IPS-18c (cell line): ENCODE measurements around the gene VANGL1.

Experiments used
- H3K4me3 ChIP-seq: 2 replicates; pipeline ENCODE4 v1.7.0; 2013; ENCODE audit warnings: low read depth, mild to moderate bottlenecking, low read length, moderate library complexity; ENCODE audit not compliant: insufficient read depth
- H3K9me3 ChIP-seq: one replicate; pipeline ENCODE4 v1.6.1; 2013; ENCODE audit warnings: mild to moderate bottlenecking, low read length, moderate library complexity; ENCODE audit not compliant: control insufficient read depth, insufficient read depth

VANGL1 gene

DNA sequence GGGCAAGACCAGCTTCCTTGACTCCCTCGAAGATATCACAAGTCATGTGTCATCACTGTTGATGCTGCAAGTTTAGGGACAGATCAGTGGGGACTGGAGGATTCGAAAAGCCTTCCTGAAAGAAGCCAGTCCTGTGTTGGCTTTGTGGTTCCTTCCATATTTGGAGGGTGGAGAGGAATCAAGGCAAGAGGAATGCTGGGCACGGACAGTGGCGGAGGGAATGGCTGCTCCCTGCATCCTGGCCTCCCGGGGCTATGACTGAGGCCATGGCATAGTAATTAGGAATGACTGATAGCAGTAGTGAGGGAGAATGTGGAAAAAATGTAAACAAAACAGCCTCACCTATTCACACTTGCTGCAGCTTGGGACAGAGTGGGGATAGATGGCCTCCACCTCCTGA, 36.4 kb downstream of the VANGL1 start:
- no peak overlapping the region for H3K4me3 ChIP-seq

DNA sequence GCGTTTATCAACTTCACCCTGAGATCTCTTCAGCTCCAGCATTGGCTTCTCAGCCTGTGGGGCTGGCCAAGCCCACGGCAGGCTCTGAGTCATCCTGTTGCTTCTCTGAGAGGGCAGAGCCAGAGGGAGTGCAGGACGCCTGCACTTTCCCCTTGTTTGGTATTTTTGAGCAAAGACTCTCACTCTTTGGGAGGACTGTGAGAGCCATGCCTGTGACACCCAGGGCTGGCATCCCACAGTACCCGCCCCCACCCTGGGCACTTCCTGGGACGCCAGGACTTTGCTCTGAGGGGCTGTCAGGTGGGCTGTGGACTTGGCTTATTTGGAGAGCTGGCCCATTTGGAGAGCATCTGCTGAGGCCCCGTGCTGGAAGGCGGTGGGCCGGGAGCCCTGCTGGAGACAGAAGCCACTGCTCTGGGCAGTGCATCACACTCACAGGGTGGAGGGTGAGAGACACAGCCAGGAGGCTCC, 37.4 kb downstream of the VANGL1 start:
- H3K4me3 ChIP-seq: no peak overlapping the region
- no peaks in the 10 kb centered on the region for H3K9me3 ChIP-seq

More for the DNA sequence above, 36.4 kb downstream of the VANGL1 start:
- H3K9me3 ChIP-seq: no peaks in the 10 kb centered on the region

GRCh38 chr1:115680730-115681111, 39.0 kb downstream of the VANGL1 start:
- no peak overlapping the region for H3K4me3 ChIP-seq
- no peaks in the 10 kb centered on the region for H3K9me3 ChIP-seq

DNA sequence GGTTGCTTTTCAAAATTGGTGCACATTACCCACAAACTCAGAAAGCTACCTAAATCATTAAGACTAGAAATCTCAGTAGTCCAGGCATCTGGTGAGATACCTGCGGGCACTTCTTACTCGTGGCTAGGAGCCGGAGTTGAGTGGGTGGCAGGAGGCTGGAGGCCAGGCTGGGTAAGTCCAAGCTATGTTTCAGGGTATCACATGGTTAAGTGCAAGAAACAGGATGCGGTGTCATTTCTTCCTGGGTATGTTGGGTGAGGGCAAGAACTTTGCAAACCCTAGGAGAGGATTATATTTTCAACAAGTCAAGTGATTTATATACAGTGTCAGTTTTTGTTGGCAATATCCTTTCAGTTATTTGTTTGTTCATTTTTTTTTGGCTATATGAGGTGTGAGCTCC, 41.0 kb downstream of the VANGL1 start:
- Histone ChIP-seq H3K4me3 (no peak overlapping the region), H3K9me3 (no peaks in the 10 kb centered on the region)

GRCh38 chr1:115685029-115685705, 43.4 kb downstream of the VANGL1 start:
- Histone ChIP-seq H3K4me3 (no peak overlapping the region), H3K9me3 (no peaks in the 10 kb centered on the region)

- Histone ChIP-seq H3K4me3 (no peak overlapping the region), H3K9me3 (no peaks in the 10 kb centered on the region)
Measured at GRCh38 chr1:115687744-115688143, 46.0 kb downstream of the VANGL1 start.

- Histone ChIP-seq H3K4me3 (no peak overlapping the region), H3K9me3 (no peaks in the 10 kb centered on the region)
Measured at GRCh38 chr1:115690972-115691371, 49.2 kb downstream of the VANGL1 start.

DNA sequence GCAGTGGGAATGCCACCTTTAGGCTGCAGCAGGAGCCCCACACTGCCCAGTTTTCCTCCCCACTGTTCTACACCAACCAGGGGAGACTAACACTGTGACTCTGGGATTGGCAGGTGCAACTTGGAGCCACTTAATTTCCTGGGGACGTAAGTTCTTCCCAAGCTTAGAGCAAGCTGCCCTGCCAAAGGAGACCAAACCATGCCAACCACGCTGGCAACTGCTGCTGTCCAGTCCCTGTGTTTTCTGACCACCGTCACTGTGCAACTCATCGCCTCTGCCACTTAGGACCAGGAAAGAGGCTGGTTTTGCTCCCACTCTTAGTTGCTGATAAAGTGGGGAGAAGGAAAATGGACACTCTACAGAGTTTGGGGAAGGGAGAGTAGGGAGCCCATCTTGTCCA, 50.5 kb downstream of the VANGL1 start:
- Histone ChIP-seq H3K4me3 (no peak overlapping the region), H3K9me3 (no peaks in the 10 kb centered on the region)

DNA sequence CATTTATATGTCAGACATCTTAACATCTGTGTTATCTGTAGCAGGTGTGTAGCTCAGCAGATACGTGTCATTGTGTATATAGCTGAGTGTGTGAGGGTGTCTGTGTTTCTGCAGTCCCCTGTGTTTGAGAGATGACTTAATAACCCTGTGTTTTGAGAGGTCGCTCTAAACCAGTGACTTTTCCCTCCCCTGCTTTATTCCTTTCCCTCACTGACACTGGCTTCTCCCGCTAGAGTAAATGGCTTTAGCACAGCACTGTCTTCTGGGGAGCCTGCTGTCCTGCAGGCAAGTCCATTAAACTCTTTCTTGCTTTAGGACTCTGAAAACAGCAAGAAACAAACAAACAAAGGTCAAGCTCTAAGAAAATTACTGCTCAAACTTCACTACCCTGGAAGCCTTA, 53.0 kb downstream of the VANGL1 start:
- H3K9me3 ChIP-seq: no peaks in the 10 kb centered on the region
- no peak overlapping the region for H3K4me3 ChIP-seq

DNA sequence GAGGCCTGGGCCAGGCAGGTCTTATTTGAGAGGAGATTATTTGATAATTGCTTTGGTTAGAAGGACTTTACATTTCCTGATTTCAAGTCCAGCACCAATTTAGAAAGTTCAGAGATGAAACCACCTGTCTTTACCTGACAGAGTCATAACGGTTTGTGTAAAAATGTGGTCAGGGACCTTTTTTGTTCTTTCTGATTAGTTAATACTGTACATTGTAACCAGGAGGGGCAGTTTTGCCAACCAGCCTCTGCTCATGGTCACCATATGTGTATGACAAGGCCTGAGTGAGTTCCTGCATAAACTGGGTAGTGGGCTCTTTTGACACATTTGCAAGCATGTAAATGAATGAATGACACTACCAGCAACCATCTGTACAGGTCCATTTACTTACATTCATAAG, 55.8 kb downstream of the VANGL1 start:
- Histone ChIP-seq H3K9me3 (no peaks in the 10 kb centered on the region), H3K4me3 (no peak overlapping the region)

DNA sequence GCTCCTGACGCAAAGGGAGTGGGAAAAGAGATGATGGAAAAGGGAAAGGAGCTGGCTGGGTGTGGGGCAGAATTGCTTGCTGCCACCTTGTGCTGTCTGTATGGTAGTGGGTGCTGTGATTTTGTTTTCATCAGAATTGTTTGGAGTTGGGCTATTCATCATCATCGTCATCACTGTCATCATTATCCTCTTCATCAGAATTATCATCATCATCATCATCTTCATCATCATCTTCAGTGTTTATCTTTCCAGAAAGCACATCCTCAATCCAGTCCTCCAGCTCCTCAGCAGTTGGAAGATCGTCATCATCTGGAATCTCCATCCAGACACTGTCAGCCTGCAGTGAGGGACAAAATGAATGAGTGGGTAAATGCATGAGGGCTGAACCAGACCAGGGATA, 59.3 kb downstream of the VANGL1 start:
- H3K4me3 ChIP-seq: no peak overlapping the region
- H3K9me3 ChIP-seq: no peaks in the 10 kb centered on the region

GRCh38 chr1:115702959-115703358, 61.2 kb downstream of the VANGL1 start:
- H3K9me3 ChIP-seq: no peaks in the 10 kb centered on the region
- no peak overlapping the region for H3K4me3 ChIP-seq

DNA sequence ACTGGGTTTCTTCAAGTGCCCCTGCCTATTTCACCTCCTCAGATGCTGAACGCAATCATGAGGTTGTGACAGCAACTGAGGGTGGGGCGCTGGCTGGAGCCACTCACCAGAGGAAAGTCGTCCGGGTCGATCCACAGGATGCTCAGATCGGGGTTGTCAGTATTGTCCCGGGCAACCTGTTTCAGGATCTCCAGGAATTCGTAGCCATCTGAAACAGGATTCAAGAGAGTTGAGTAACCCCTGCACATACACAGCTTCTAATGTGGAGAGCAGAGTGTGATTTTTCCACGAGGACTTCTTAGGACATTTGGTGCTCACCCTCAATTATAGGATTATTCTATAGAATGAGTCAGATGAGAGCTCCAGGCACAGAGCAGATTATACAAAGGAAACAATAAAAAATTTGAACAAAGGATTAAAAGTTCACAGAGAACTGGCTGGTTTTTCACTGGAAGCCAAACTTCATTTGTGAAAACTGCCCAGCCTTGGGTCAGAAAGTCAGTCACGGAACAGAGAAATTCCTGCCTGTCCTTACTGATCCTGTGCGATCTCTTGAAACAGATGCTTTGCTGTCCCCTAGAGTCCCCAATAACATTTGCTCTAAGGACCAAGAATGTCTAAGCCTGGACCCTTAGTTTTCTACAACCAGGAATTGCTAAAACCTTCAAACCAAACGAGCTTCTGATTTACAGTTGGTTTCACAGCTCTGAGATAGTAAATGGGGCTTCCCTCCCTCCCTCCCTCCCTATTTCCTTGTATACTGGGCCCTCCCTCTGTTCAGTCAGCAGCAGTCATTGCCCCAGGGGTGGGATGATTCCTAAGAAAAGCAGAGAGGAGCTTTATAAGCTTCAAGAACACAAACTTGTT, 63.5 kb downstream of the VANGL1 start:
- Histone ChIP-seq H3K9me3 (no peaks in the 10 kb centered on the region), H3K4me3 (no peak overlapping the region)

DNA sequence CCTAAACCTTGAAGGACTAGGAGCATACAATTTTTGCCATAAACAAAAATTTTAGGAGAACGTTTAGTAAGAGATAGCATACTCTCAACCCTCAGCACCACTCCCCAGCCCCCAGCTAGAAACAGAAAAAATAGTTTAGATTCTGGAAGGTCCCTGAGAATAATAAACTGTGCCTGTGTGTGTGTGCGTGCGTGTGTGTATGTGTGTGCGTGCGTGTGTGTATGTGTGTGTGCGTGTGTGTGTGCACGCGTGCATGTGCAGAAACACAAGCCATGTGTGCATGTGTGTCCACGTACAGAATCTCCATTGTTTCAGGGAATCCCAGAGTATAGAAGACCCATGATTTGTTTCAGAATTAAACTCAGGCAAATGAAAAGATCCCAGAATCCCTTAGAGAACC, 64.2 kb downstream of the VANGL1 start:
- H3K4me3 ChIP-seq: no peak overlapping the region
- H3K9me3 ChIP-seq: no peaks in the 10 kb centered on the region

GRCh38 chr1:115706587-115707425, 65.0 kb downstream of the VANGL1 start:
- Histone ChIP-seq H3K4me3 (no peak overlapping the region), H3K9me3 (no peaks in the 10 kb centered on the region)

GRCh38 chr1:115710859-115711624, 69.3 kb downstream of the VANGL1 start:
- Histone ChIP-seq H3K9me3 (no peaks in the 10 kb centered on the region), H3K4me3 (no peak overlapping the region)
